ENCODE results near the gene SERGEF.
"Not testable (repeated sequence)": the region's sequence is repeated elsewhere in the genome, so short reads cannot be mapped to it uniquely, and the experiment has no call there.

Gene SERGEF

GRCh38 chr11:18010121-18010670, 2.7 kb downstream of the SERGEF start:
- TF ChIP-seq, protein P1, sequence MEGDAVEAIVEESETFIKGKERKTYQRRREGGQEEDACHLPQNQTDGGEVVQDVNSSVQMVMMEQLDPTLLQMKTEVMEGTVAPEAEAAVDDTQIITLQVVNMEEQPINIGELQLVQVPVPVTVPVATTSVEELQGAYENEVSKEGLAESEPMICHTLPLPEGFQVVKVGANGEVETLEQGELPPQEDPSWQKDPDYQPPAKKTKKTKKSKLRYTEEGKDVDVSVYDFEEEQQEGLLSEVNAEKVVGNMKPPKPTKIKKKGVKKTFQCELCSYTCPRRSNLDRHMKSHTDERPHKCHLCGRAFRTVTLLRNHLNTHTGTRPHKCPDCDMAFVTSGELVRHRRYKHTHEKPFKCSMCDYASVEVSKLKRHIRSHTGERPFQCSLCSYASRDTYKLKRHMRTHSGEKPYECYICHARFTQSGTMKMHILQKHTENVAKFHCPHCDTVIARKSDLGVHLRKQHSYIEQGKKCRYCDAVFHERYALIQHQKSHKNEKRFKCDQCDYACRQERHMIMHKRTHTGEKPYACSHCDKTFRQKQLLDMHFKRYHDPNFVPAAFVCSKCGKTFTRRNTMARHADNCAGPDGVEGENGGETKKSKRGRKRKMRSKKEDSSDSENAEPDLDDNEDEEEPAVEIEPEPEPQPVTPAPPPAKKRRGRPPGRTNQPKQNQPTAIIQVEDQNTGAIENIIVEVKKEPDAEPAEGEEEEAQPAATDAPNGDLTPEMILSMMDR (IDR thresholded peaks at IDR 0.05; ENCODE audit: insufficient read depth, low read length, poor library complexity, severe bottlenecking), result no peak
- Histone ChIP-seq H3K4me3 (replicated peaks; ENCODE audit: low read depth, low read length) (no peak overlapping the region), H3K36me3 (ENCODE audit: control insufficient read depth, insufficient read depth, low read length) (no peaks in the 10 kb centered on the region; the same call in 1 of the 2 replicates), H3K27me3 (replicated peaks; ENCODE audit: control insufficient read depth, insufficient read depth, low read length) (no peaks in the 10 kb centered on the region)
- DNase-seq (ENCODE audit: extremely low read depth, insufficient read length), result no peak

DNA sequence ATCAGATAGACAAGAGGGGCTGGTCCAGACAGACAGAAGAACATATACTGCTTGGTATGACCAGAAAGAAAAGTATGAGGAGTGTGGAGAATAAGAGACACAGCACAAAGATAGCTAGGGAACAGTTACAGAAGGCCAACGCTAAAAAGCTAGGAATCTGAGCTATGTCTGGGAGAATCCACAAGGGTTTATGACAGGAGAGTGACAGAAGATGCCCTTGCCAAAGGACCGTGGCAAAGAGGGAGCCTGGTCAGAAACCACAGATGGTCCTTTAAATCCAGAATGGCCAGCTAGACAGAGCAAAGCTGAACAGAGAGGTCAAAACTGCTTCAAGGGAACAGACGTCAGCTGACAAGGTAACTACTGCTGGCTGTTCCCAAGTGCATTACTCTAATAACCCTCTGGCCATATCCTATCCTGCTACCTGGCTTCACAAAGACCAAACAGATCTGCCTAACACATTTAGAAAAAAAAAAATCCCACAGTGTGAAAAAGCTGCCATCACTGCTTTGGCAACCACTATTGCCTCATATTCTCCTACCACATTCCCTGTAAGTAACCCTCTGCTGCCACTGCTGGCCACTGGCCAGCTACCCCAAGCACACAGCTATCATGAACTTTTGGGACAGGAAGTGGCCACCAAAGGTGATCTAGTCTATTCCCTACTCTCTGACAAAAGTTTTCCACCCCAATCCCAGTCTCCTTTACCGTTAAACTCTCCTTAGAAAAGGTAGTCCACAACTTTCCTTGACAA, 7.3 kb downstream of the SERGEF start:
- DNase-seq (ENCODE audit: extremely low read depth, insufficient read length), result no peak
- TF ChIP-seq, protein P1 (IDR thresholded peaks at IDR 0.05; ENCODE audit: insufficient read depth, low read length, poor library complexity, severe bottlenecking), result no peak
- Histone ChIP-seq H3K27me3 (replicated peaks; ENCODE audit: control insufficient read depth, insufficient read depth, low read length) (no peaks in the 10 kb centered on the region), H3K36me3 (ENCODE audit: control insufficient read depth, insufficient read depth, low read length) (no peaks in the 10 kb centered on the region; the same call in none of the 2 replicates), H3K4me3 (replicated peaks; ENCODE audit: low read depth, low read length) (no peak overlapping the region)

DNA sequence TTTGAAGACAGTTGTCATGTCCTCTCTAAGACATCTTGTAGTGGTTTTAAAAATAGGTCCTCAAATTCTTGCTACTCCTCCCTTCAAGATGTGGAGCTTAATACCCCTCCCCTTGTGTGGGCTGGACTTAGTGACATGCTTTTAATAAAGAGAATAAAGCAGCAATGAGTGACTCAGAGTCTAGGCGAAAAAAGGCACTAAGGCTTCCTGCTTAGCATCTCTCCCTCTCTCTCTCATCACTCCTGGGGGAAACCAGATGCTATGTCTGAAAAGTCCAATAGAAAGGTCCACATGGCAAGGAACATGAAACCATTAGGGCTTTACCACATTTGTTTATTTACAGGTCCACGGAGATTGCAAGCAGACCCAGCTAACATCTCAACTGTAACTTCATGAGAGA, 11.7 kb downstream of the SERGEF start:
- H3K36me3 ChIP-seq (ENCODE audit: control insufficient read depth, insufficient read depth, low read length), result peaks cover 2% of the 10 kb centered on the region
- H3K27me3 ChIP-seq (replicated peaks; ENCODE audit: control insufficient read depth, insufficient read depth, low read length), result no peaks in the 10 kb centered on the region
- no peak for DNase-seq (ENCODE audit: extremely low read depth, insufficient read length)
- TF ChIP-seq, protein P1 (IDR thresholded peaks at IDR 0.05; ENCODE audit: insufficient read depth, low read length, poor library complexity, severe bottlenecking), result no peak
- no peak overlapping the region for H3K4me3 ChIP-seq (replicated peaks; ENCODE audit: low read depth, low read length)

- Histone ChIP-seq H3K36me3 (ENCODE audit: control insufficient read depth, insufficient read depth, low read length) (peaks cover 2% of the 10 kb centered on the region), H3K27me3 (replicated peaks; ENCODE audit: control insufficient read depth, insufficient read depth, low read length) (no peaks in the 10 kb centered on the region), H3K4me3 (replicated peaks; ENCODE audit: low read depth, low read length) (no peak overlapping the region)
- DNase-seq (ENCODE audit: extremely low read depth, insufficient read length), result no peak
- TF ChIP-seq, protein P1 (IDR thresholded peaks at IDR 0.05; ENCODE audit: insufficient read depth, low read length, poor library complexity, severe bottlenecking), result no peak
These were observed 12.1 kb downstream of the SERGEF start for GRCh38 chr11:18000760-18001159.

- H3K4me3 ChIP-seq (replicated peaks; ENCODE audit: low read depth, low read length); H3K27me3 ChIP-seq (replicated peaks; ENCODE audit: control insufficient read depth, insufficient read depth, low read length); H3K36me3 ChIP-seq (ENCODE audit: control insufficient read depth, insufficient read depth, low read length); DNase-seq (ENCODE audit: extremely low read depth, insufficient read length): not testable (repeated sequence)
These were observed 12.7 kb downstream of the SERGEF start for GRCh38 chr11:18000128-18000527.

DNA sequence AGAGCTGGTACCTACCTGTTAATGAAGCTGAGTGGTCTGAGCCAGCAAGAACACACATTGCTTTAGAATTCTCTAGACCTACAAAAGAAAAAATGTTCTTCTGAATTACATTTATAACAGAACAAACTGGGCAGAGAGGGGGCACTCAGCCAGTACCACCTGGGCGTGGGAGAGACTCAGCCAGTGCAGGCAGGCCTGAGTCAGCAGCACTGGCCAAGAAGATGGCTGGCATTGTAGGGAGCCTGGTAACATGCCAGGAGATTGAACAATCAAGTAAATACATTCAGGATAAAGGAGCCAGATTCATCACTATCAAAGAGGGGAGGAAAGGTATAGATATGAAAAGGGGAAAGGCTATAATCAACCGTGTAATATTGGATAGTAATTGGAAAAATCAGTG, 19.9 kb downstream of the SERGEF start:
- Histone ChIP-seq H3K36me3 (ENCODE audit: control insufficient read depth, insufficient read depth, low read length) (peaks cover 5% of the 10 kb centered on the region), H3K27me3 (replicated peaks; ENCODE audit: control insufficient read depth, insufficient read depth, low read length) (no peaks in the 10 kb centered on the region), H3K4me3 (replicated peaks; ENCODE audit: low read depth, low read length) (no peak overlapping the region)
- DNase-seq (ENCODE audit: extremely low read depth, insufficient read length), result no peak
- TF ChIP-seq, protein P1 (IDR thresholded peaks at IDR 0.05; ENCODE audit: insufficient read depth, low read length, poor library complexity, severe bottlenecking), result no peak
